PFSK-1 (cell line): ENCODE results near the gene TOP1.

Experiments used
- FOXP2 ChIP-seq: optimal IDR thresholded peaks from 2 replicates; pipeline ENCODE3; 2011; ENCODE audit warnings: borderline replicate concordance, control low read depth, inconsistent platforms; ENCODE audit not compliant: insufficient read depth; ENCODE audit errors: extremely low read length, extremely low read depth
- POLR2AphosphoS5 ChIP-seq: IDR thresholded peaks from 2 replicates; pipeline ENCODE4 v1.6.1; 2012; ENCODE audit warnings: low read depth, mild to moderate bottlenecking, control low read depth, low read length, moderate library complexity
- REST ChIP-seq, 2 experiments: IDR thresholded peaks; 2 replicates each; pipeline versions ENCODE4 v1.6.1 to v1.8.0; 2011 to 2012; ENCODE audit warnings: low read depth in 2 of 2, low read length in 2 of 2, control low read depth in 1 of 2, inconsistent platforms in 1 of 2, mild to moderate bottlenecking in 1 of 2, moderate library complexity in 1 of 2; ENCODE audit not compliant: insufficient read depth in 1 of 2
- SIN3A ChIP-seq: IDR thresholded peaks from 2 replicates; pipeline ENCODE4 v1.6.1; 2012; ENCODE audit warnings: mild to moderate bottlenecking, low read length, moderate library complexity, borderline replicate concordance; ENCODE audit not compliant: insufficient read depth
- TAF1 ChIP-seq: IDR thresholded peaks from 2 replicates; pipeline ENCODE4 v1.6.1; 2012; ENCODE audit warnings: low read length, control low read depth, borderline replicate concordance; ENCODE audit not compliant: insufficient read depth

The TOP1 gene

GRCh38 chr20:41040855-41041254 is 12.2 kb downstream of the TOP1 start:
- TF ChIP-seq REST (IDR thresholded peaks at IDR 0.05; ENCODE audit: insufficient read depth in 1 of 2, low read depth in 2 of 2, low read length in 2 of 2) (no peak), SIN3A (no peak)

GRCh38 chr20:41041693-41042092 is 13.1 kb downstream of the TOP1 start:
- no peak for TF ChIP-seq POLR2AphosphoS5
- no peak for TF ChIP-seq SIN3A
- TF ChIP-seq FOXP2, result no peak
- TF ChIP-seq REST (IDR thresholded peaks at IDR 0.05; ENCODE audit: insufficient read depth in 1 of 2, low read depth in 2 of 2, low read length in 2 of 2), result no peak
- no peak for TF ChIP-seq TAF1

GRCh38 chr20:41044409-41045062 is 15.9 kb downstream of the TOP1 start:
- TF ChIP-seq TAF1 (no peak), POLR2AphosphoS5 (no peak), REST (IDR thresholded peaks at IDR 0.05; ENCODE audit: insufficient read depth in 1 of 2, low read depth in 2 of 2, low read length in 2 of 2) (no peak), FOXP2 (no peak), SIN3A (no peak)

- TF ChIP-seq SIN3A, result no peak
- TF ChIP-seq FOXP2, result no peak
- no peak for TF ChIP-seq TAF1
- TF ChIP-seq REST (IDR thresholded peaks at IDR 0.05; ENCODE audit: insufficient read depth in 1 of 2, low read depth in 2 of 2, low read length in 2 of 2), result no peak
- no peak for TF ChIP-seq POLR2AphosphoS5
These were observed 17.0 kb downstream of the TOP1 start for GRCh38 chr20:41045671-41046070.

- no peak for TF ChIP-seq TAF1
- no peak for TF ChIP-seq REST (IDR thresholded peaks at IDR 0.05; ENCODE audit: insufficient read depth in 1 of 2, low read depth in 2 of 2, low read length in 2 of 2)
- no peak for TF ChIP-seq POLR2AphosphoS5
- TF ChIP-seq SIN3A, result no peak
- no peak for TF ChIP-seq FOXP2
These were observed 18.1 kb downstream of the TOP1 start for GRCh38 chr20:41046716-41047115.
